ENCODE measurements around the gene PLXNA4. TPM values are rescaled to one million over a fixed set of nuclear protein-coding genes. Genes with fewer than 3 reads are reported as not detected.

PLXNA4 gene
- total and polyA plus RNA-seq, 2 experiments from 2014 or later, result 0.08 to 0.80 TPM

DNA sequence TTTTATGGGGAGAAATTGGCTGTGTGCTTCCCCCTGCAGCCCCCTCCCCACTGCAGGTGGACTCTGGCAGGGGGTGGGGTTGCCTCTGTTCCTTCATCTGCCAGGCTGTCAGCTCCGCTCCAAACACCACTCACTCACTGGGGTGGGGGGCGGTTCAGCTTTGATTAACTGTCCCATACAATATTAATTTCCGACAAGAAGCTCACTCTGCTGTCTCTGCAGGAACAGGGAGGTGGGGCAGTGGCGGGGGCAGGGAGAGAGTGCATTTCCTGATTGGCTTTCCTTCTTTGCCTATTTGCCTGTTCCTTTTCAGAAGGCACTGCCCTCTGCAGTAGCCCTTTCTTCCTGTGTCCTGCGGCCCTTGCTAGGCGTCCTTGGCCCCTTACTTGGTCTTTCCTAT lies 500.8 kb downstream of the PLXNA4 start (continued):
- TF ChIP-seq CTCF (conservative IDR thresholded peaks at IDR 0.05; ENCODE audit: low read depth in 2 of 2) (no peak), STAT1 (IDR thresholded peaks at IDR 0.05; ENCODE audit: unreplicated experiment) (no peak), CREB1 (CRISPR knock-in tag; IDR thresholded peaks at IDR 0.05; ENCODE audit: low read depth) (no peak)
- TF ChIP-seq, protein P1, sequence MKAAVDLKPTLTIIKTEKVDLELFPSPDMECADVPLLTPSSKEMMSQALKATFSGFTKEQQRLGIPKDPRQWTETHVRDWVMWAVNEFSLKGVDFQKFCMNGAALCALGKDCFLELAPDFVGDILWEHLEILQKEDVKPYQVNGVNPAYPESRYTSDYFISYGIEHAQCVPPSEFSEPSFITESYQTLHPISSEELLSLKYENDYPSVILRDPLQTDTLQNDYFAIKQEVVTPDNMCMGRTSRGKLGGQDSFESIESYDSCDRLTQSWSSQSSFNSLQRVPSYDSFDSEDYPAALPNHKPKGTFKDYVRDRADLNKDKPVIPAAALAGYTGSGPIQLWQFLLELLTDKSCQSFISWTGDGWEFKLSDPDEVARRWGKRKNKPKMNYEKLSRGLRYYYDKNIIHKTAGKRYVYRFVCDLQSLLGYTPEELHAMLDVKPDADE (IDR thresholded peaks at IDR 0.05), result no peak

DNA sequence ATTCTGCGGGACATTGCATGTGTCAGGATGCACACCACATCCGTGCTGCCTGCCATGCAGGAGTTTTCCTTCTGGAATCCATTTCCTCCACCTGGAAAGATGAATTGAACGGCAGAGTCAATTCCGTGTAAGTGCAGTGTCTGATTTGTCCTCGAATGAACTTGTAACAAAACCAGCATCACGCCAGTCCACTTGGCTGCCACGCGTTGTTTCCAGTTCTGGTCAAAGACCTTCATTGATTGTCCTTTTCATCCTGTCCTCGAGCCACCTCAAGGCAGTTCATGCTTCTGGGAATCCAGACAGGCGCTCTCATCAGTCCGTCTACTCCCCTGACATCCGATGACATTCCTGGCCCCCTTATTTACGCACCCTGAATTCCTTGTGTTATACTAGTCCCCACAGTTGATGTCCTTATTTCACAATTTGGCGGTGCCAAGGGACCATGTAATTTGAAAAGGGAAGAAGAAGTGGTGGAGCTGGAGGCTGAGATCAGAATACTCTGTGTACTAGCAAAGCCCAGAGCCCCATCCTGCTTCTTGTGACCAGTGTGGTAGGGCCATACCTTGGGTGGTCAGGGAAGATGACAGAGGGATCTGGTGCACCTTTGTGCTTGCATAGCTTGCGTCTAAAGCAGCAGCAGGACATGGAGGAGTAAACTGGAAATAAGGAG lies 502.2 kb downstream of the PLXNA4 start:
- Mint-ChIP-seq H3K4me1 (peaks cover 12% of the 10 kb centered on the region), H3K36me3 (ENCODE audit: low read depth) (peaks cover 3% of the 10 kb centered on the region; the same call in 1 of the 3 replicates), H3K9me3 (peaks cover 7% of the 10 kb centered on the region; the same call in 2 of the 3 replicates), H3K4me3 (no peak overlapping the region), H3K27ac (no peak overlapping the region), H3K27me3 (ENCODE audit: insufficient read depth, low read depth, poor library complexity) (peaks cover 8% of the 10 kb centered on the region)
- ATAC-seq, result no peak
- Histone ChIP-seq H3K79me2 (replicated peaks; ENCODE audit: insufficient read depth) (no peaks in the 10 kb centered on the region), H3F3A (replicated peaks; ENCODE audit: low read depth) (no peaks in the 10 kb centered on the region), H3K4me1 (ENCODE audit: insufficient read depth) (no peaks in the 10 kb centered on the region; the same call in 1 of the 2 replicates), H3K27ac (ENCODE audit: low read depth) (no peak overlapping the region), H3K9me2 (ENCODE audit: insufficient read depth) (peaks cover 3% of the 10 kb centered on the region; the same call in 1 of the 2 replicates), H3K4me2 (no peak overlapping the region), H3K36me3 (ENCODE audit: insufficient read depth) (no peaks in the 10 kb centered on the region), H2AFZ (no peak overlapping the region), H3K27me3 (ENCODE audit: insufficient read depth) (no peaks in the 10 kb centered on the region), H4K20me1 (replicated peaks; ENCODE audit: insufficient read depth) (no peaks in the 10 kb centered on the region), H3K4me3 (no peak overlapping the region)
- no peak for DNase-seq (ENCODE audit: low spot score)
- TF ChIP-seq NANOG (IDR thresholded peaks at IDR 0.05; ENCODE audit: borderline replicate concordance) (no peak), ZNF114 (CRISPR knock-in tag; IDR thresholded peaks at IDR 0.05) (no peak), JUNB (IDR thresholded peaks at IDR 0.05; ENCODE audit: unreplicated experiment) (no peak), ZNF331 (CRISPR knock-in tag; IDR thresholded peaks at IDR 0.05; ENCODE audit: low read depth) (no peak), CTCF (conservative IDR thresholded peaks at IDR 0.05; ENCODE audit: low read depth in 2 of 2) (no peak), REST (IDR thresholded peaks at IDR 0.05; ENCODE audit: unreplicated experiment) (no peak)
- TF ChIP-seq, protein P1 (IDR thresholded peaks at IDR 0.05), result no peak

Data from GM23338 (cell line).